ENCODE data around the gene IGSF6.
A peak's percentile ranks its signal among the peaks of the same experiment; 100 is the strongest.
"Not testable (repeated sequence)": the region's sequence is repeated elsewhere in the genome, so short reads cannot be mapped to it uniquely, and the experiment has no call there.

Gene IGSF6

GRCh38 chr16:21651515-21651914, 893 bp downstream of the IGSF6 start:
- no peak for DNase-seq

- DNase-seq, result no peak
These were observed 1.9 kb downstream of the IGSF6 start for GRCh38 chr16:21650521-21650920.

GRCh38 chr16:21649826-21650406, 2.5 kb downstream of the IGSF6 start:
- not testable (repeated sequence) for DNase-seq

- no peak for DNase-seq
These were observed 4.7 kb downstream of the IGSF6 start for GRCh38 chr16:21647562-21648164.

- peak; percentile 55 for DNase-seq
These were observed 5.5 kb downstream of the IGSF6 start for GRCh38 chr16:21646721-21647561.

- DNase-seq, result no peak
These were observed 6.3 kb downstream of the IGSF6 start for GRCh38 chr16:21646091-21646490.

- DNase-seq, result no peak
These were observed 7.1 kb downstream of the IGSF6 start for GRCh38 chr16:21645261-21645721.

GRCh38 chr16:21644674-21645073, 7.7 kb downstream of the IGSF6 start:
- no peak for DNase-seq

GRCh38 chr16:21643785-21644184, 8.6 kb downstream of the IGSF6 start:
- DNase-seq, result no peak

- DNase-seq, result no peak
These were observed 9.5 kb downstream of the IGSF6 start for GRCh38 chr16:21642861-21643260.

- DNase-seq, result no peak
These were observed 10.5 kb downstream of the IGSF6 start for GRCh38 chr16:21641916-21642315.

GRCh38 chr16:21639493-21639892, 12.9 kb downstream of the IGSF6 start:
- DNase-seq, result no peak

- no peak for DNase-seq
These were observed 13.8 kb downstream of the IGSF6 start for GRCh38 chr16:21638573-21638975.

GRCh38 chr16:21637032-21637968, 15.1 kb downstream of the IGSF6 start:
- DNase-seq, result no peak

GRCh38 chr16:21635694-21636093, 16.7 kb downstream of the IGSF6 start:
- not testable (repeated sequence) for DNase-seq

GRCh38 chr16:21634216-21634615, 18.2 kb downstream of the IGSF6 start:
- DNase-seq, result no peak

GRCh38 chr16:21631951-21632575, 20.3 kb downstream of the IGSF6 start:
- DNase-seq, result not testable (repeated sequence)

GRCh38 chr16:21631376-21631775, 21.0 kb downstream of the IGSF6 start:
- DNase-seq, result not testable (repeated sequence)

- DNase-seq, result not testable (repeated sequence)
These were observed 21.5 kb downstream of the IGSF6 start for GRCh38 chr16:21630866-21631265.

GRCh38 chr16:21629616-21630539, 22.5 kb downstream of the IGSF6 start:
- DNase-seq, result not testable (repeated sequence)

- no peak for DNase-seq
These were observed 23.6 kb downstream of the IGSF6 start for GRCh38 chr16:21628772-21629171.
